HL-60 (cell line): ENCODE data around the gene EIF6.

ENCODE experiments used
- CTCF ChIP-seq: IDR thresholded peaks from one replicate; pipeline ENCODE4 v1.5.1; 2011; ENCODE audit warnings: low read length, control low read depth, inconsistent platforms; ENCODE audit not compliant: insufficient read depth
- GABPA ChIP-seq: IDR thresholded peaks from 2 replicates; pipeline ENCODE4 v1.6.1; 2012; ENCODE audit warnings: low read depth
- POLR2AphosphoS5 ChIP-seq: IDR thresholded peaks from 2 replicates; pipeline ENCODE4 v1.6.1; 2012; ENCODE audit warnings: low read depth
- REST ChIP-seq: IDR thresholded peaks from 2 replicates; pipeline ENCODE4 v1.6.1; 2012; ENCODE audit warnings: low read depth; ENCODE audit not compliant: insufficient replicate concordance
- SPI1 ChIP-seq: IDR thresholded peaks from 2 replicates; pipeline ENCODE4 v1.6.1; 2012; ENCODE audit warnings: low read depth, mild to moderate bottlenecking, borderline replicate concordance

- TF ChIP-seq CTCF (no peak), POLR2AphosphoS5 (no peak), REST (no peak), GABPA (no peak), SPI1 (no peak)
Observed at GRCh38 chr20:35248641-35249475, 35.7 kb downstream of the EIF6 start.
